Liver (tissue), 3 donors: ENCODE data around the gene VAPA.

Source experiments
- ATF3 ChIP-seq: IDR thresholded peaks from 2 replicates; pipeline ENCODE4 v1.6.1; 2016; ENCODE audit warnings: antibody characterized with exemption
- CTCF ChIP-seq: fragments of 150-350 bp; IDR thresholded peaks from 2 replicates; pipeline ENCODE4 v1.5.1; 2017; ENCODE audit warnings: improper control_type of control experiment, low read depth, low read length; ENCODE audit not compliant: missing input control
- REST ChIP-seq: IDR thresholded peaks from 2 replicates; pipeline ENCODE4 v1.6.1; 2016; ENCODE audit warnings: antibody characterized with exemption, mild to moderate bottlenecking
- donor health status: healthy.
- donor health status: healthy.

- no peak for TF ChIP-seq CTCF
- TF ChIP-seq REST: no peak
- no peak for TF ChIP-seq ATF3
These were observed 39.0 kb downstream of the VAPA start for GRCh38 chr18:9952633-9953416.
